GM12801 (cell line): Measurements from ENCODE around the gene INSC.

Experiments
- TF ChIP-seq, protein P1 (sequence below): IDR thresholded peaks from one replicate; pipeline ENCODE4 v1.5.1; 2011; ENCODE audit warnings: control low read depth; ENCODE audit not compliant: insufficient read length; ENCODE audit errors: extremely low read depth

The INSC gene

DNA sequence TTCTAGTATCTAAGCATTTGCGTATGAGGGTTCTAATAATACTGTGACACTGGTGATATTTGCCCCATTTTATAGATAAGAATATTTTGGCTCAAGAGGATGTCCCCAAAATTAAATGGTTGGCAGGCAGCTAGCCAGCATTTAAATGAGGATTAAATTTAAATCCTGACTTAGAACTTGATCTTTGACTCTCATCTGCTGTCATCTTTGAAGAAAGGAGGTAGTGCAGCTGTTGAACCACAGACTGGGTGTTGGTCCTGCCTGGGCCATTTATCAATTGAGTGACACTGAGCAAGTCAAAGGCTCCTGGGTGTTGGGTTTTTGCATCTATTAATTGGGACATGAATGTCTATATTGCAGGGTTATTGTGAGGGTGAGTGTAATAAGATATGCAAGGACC, 112.3 kb downstream of the INSC start:
- TF ChIP-seq, protein P1, sequence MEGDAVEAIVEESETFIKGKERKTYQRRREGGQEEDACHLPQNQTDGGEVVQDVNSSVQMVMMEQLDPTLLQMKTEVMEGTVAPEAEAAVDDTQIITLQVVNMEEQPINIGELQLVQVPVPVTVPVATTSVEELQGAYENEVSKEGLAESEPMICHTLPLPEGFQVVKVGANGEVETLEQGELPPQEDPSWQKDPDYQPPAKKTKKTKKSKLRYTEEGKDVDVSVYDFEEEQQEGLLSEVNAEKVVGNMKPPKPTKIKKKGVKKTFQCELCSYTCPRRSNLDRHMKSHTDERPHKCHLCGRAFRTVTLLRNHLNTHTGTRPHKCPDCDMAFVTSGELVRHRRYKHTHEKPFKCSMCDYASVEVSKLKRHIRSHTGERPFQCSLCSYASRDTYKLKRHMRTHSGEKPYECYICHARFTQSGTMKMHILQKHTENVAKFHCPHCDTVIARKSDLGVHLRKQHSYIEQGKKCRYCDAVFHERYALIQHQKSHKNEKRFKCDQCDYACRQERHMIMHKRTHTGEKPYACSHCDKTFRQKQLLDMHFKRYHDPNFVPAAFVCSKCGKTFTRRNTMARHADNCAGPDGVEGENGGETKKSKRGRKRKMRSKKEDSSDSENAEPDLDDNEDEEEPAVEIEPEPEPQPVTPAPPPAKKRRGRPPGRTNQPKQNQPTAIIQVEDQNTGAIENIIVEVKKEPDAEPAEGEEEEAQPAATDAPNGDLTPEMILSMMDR, result no peak

DNA sequence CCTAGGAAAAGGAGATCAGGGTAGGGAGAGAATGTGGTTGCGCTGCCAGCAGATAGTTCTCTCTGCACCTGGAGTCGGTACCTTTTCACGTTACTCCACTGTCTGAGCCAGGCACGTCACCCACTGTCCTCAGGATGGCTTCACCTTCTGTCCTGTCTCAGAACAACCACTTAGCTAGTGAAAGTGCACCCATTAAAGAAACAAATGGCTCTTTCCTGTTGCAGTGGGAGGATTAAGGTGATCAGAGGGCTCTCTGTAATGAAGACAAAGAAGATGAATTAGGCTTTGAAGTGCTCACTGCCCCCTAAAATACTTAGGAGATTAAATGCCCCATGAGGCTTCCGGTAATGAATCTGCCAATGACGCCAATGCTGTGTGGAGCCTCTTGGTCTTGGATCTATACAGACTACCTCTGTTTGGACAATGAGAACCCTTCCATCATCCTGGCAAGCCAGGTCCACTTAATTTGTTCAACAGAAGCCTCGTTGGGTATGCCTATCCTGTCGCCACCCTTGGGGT, 113.7 kb downstream of the INSC start:
- TF ChIP-seq, protein P1, result no peak

DNA sequence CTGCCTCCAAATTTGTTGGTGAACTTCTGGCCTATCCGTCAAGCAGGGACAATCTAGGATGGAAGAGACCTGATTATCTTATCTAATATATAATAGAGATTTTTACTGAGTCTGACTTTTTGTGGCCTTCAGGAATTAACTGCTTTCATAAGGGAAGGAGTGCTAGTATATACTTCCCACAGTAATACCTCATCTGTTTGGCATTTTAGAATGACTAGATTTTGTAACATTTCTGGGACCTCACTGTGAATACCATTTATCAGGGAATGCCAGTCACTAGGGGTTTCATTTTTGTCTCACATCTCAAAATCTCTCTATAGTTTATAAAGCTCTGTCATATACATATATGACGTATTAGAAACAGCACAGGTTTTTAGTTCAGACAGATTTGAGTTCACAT, 114.3 kb downstream of the INSC start:
- TF ChIP-seq, protein P1, result no peak

DNA sequence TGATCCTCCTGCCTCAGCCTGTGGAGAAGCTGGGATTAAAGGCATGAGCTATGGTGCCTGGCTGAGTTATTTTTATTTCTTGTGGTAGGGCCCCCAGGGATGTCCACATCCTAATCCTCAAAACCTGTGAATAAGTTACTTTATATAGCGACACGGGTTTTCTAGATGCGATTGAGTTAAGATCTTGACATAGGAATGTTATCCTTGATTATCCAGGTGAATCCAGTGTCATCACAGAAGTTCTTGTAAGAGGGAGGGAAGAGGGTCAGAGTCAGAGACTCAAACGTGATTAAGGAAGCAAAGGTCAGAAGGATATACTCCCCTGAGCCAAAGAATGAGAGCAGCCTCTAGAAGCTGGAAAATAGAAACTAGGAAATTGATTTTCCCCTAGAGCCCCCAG, 117.8 kb downstream of the INSC start:
- TF ChIP-seq, protein P1, result no peak

DNA sequence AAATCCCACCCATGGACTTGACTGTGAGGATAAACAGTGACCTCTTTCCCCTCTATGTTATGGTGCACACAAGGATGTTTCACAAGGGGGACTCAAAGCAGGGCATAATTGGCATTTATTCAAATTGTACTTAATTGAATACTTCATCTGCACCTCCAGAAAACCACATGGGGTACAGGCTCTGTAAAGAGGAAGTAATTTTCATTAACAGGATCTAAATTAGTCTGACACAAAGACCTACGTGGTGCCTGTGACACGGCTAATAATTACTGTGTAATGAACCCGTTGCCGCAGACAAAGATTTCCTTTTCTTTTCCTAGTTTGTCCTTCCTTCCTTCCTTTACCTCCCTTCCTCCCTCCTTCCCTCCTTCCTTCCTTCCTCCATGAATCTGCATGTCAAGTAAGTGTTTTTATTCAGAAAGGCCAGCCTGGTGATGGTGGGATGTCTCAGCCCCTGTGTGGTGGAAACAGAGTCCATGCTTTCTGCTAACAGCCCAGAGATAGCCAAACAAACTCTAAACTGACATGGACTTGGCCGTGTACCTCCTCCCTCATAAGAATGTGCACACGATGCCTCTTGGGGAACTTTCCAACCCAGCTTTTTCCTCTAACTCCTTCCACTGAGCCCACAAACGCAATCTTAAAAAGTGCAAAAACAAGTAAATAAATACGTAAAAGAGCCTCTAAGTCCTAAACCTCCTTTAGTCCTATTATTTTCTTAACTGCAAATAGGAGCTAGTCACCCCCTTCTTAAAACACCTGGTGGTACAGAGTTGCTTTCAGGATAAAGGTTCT, 118.8 kb downstream of the INSC start:
- TF ChIP-seq, protein P1, result no peak

DNA sequence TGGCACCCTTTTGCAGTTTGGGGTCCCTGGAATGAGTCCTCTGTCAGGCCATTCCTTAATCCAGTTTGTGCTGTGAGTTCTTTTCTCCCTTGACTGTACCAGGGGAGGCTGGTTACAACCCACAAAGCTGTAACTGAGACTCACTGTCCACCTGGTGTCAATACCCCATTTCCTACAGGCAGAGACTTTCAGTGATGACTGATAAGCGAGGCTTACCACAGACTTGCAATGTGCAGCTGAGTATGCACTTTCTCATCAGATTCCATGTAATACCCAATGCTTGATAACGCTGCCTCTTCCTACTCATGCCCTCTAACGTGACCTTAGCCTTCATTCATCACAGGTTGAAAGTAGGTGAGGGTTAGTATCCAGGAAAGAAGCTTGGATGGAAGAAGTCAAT, 120.1 kb downstream of the INSC start:
- TF ChIP-seq, protein P1, result no peak

DNA sequence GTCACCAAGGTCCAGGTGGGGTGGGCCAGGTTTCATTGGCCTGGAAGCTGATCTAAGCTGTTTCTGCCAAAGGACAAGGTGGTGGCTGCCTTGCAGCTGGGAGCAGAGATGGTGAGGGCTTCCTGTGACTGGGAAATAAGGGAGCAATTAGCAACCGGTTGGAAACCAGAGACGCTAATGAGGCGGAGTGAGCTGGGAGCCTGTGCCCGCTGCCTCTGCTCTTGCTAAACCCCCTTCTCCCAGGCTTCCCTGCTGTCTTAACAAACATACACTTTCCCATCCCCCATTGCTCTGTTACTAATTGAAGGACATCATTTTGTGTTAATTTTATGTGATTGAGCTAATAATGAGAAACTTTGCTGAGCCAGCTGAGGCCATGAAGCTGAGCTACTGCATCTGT, 121.8 kb downstream of the INSC start:
- TF ChIP-seq, protein P1, result no peak
